ENCODE data around the gene NOS1AP. TPM values are rescaled to one million over a fixed set of nuclear protein-coding genes. Genes with fewer than 3 reads are reported as not detected.

NOS1AP gene
- total and polyA plus RNA-seq, 2 donors (not counting 3 experiments of a cell fraction or from before 2014, with no cell fraction given): 1.3 to 5.4 TPM

DNA sequence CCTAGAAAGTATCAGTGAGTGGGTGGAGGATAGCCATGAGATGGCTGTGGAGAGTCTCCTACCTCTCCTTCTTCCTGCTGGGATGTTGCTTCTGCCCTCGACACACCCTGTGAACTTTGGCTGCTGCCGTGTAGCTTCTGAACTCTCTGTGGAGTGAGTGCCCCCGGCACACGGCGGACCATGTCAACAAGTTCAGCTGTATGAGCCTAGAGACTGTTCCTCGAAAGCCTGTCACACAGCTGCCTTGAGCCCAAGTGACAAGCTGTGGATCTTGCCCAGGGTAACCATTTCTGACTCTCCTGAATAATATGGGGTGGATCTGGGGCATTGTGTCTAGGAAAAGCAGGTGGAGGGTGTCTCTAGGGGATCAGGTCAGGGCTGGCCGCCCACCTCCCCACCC is 143.2 kb downstream of the NOS1AP start:
- no peak overlapping the region for H2AFZ ChIP-seq (ENCODE audit: low read depth, low read length)
- intact Hi-C loops (cut with micrococcal nuclease) (loop anchor here (2.0 kb wide), 1 partner anchor 18 kb away; no protein-coding TSS in a partner anchor), dilution Hi-C loops (cut with MboI; ENCODE audit: extremely low pct_ligation_motif_present, low sequenced_read_pairs) (no loop called here)
- CTCF ChIA-PET: interaction anchor here (1.0 to 1.9 kb wide), 4 partner anchors 10 to 146 kb away, joined by 3 to 7 read pairs (median 3); no protein-coding TSS in a partner anchor
- H3K9me1 ChIP-seq (replicated peaks; ENCODE audit: control insufficient read depth, extremely low read depth, insufficient read depth, low read length): no peaks in the 10 kb centered on the region
- H3K27ac ChIP-seq (ENCODE audit: insufficient read depth, low read depth, low read length): no peak overlapping the region
- DNase-seq (ENCODE audit: low read depth, low spot score) (no peak), FAIRE-seq (no peak)
- POLR2A ChIA-PET: no interaction called here
- no peak overlapping the region for H3K4me2 ChIP-seq (ENCODE audit: insufficient read depth, low read length)
- no peak overlapping the region for H3K9ac ChIP-seq (replicated peaks; ENCODE audit: extremely low read depth, insufficient read depth, low read length)
- H3K4me1 ChIP-seq (ENCODE audit: control insufficient read depth, extremely low read depth, insufficient read depth, low read length): peaks cover 30% of the 10 kb centered on the region
- no peaks in the 10 kb centered on the region for H3K36me3 ChIP-seq (ENCODE audit: control insufficient read depth in 2 of 2, extremely low read depth in 1 of 2, insufficient read depth in 2 of 2, low read length in 2 of 2)
- no TSS peak for BruUV-seq (replicated peaks)
- H3K79me2 ChIP-seq (ENCODE audit: control insufficient read depth, insufficient read depth, low read length): no peaks in the 10 kb centered on the region
- no peaks in the 10 kb centered on the region for H4K20me1 ChIP-seq (replicated peaks; ENCODE audit: control insufficient read depth, extremely low read depth, insufficient read depth, low read length)
- no peaks in the 10 kb centered on the region for H3K9me3 ChIP-seq (replicated peaks; ENCODE audit: control insufficient read depth, insufficient read depth, low read length)
- no peaks in the 10 kb centered on the region for H3K27me3 ChIP-seq (ENCODE audit: control insufficient read depth in 2 of 2, insufficient read depth in 2 of 2, low read length in 2 of 2)
- H3K4me3 ChIP-seq (replicated peaks in 1 of 3; ENCODE audit: insufficient read depth in 1 of 3, low read depth in 1 of 3, low read length in 3 of 3): no peak overlapping the region
- TF ChIP-seq MYC (IDR thresholded peaks at IDR 0.05; ENCODE audit: low read depth, low read length) (no peak), JUN (IDR thresholded peaks at IDR 0.05; ENCODE audit: borderline replicate concordance, insufficient read depth, insufficient read length, low read depth) (no peak), FOS (IDR thresholded peaks at IDR 0.05; ENCODE audit: borderline replicate concordance, insufficient read depth, low read length) (no peak), POLR2AphosphoS5 (IDR thresholded peaks at IDR 0.05; ENCODE audit: insufficient read depth, low read depth, low read length) (no peak), GATA2 (IDR thresholded peaks at IDR 0.05; ENCODE audit: insufficient read depth, insufficient read length, low read depth, low read length) (no peak), EZH2 (IDR thresholded peaks at IDR 0.05; ENCODE audit: borderline replicate concordance, low read depth, low read length, severe bottlenecking) (no peak), POLR2A (IDR thresholded peaks at IDR 0.05; ENCODE audit: low read depth, low read length) (no peak)
- TF ChIP-seq, protein P1, sequence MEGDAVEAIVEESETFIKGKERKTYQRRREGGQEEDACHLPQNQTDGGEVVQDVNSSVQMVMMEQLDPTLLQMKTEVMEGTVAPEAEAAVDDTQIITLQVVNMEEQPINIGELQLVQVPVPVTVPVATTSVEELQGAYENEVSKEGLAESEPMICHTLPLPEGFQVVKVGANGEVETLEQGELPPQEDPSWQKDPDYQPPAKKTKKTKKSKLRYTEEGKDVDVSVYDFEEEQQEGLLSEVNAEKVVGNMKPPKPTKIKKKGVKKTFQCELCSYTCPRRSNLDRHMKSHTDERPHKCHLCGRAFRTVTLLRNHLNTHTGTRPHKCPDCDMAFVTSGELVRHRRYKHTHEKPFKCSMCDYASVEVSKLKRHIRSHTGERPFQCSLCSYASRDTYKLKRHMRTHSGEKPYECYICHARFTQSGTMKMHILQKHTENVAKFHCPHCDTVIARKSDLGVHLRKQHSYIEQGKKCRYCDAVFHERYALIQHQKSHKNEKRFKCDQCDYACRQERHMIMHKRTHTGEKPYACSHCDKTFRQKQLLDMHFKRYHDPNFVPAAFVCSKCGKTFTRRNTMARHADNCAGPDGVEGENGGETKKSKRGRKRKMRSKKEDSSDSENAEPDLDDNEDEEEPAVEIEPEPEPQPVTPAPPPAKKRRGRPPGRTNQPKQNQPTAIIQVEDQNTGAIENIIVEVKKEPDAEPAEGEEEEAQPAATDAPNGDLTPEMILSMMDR (IDR thresholded peaks at IDR 0.05; ENCODE audit: extremely low read depth in 1 of 2, insufficient read depth in 1 of 2, low read depth in 1 of 2, low read length in 2 of 2): no peak
- TF ChIP-seq, protein P2, sequence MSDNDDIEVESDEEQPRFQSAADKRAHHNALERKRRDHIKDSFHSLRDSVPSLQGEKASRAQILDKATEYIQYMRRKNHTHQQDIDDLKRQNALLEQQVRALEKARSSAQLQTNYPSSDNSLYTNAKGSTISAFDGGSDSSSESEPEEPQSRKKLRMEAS (IDR thresholded peaks at IDR 0.05; ENCODE audit: insufficient read depth, insufficient read length): no peak
